GM19328 (cell line): ENCODE data around the gene DPYD.

Experiments used
- ATAC-seq: cut with Tn5 transposase; IDR thresholded peaks from one replicate; pipeline ENCODE4 v1.9.1; 2021; ENCODE audit warnings: mild to moderate bottlenecking, moderate library complexity; ENCODE audit not compliant: unreplicated experiment

DPYD gene

GRCh38 chr1:97167246-97167645 is 753.6 kb downstream of the DPYD start:
- ATAC-seq: no peak

- no peak for ATAC-seq
These were observed 754.2 kb downstream of the DPYD start for GRCh38 chr1:97166626-97167025.

- no peak for ATAC-seq
These were observed 756.6 kb downstream of the DPYD start for GRCh38 chr1:97164276-97164639.

- peak; percentile 38 for ATAC-seq
These were observed 757.1 kb downstream of the DPYD start for GRCh38 chr1:97163591-97164275.

DNA sequence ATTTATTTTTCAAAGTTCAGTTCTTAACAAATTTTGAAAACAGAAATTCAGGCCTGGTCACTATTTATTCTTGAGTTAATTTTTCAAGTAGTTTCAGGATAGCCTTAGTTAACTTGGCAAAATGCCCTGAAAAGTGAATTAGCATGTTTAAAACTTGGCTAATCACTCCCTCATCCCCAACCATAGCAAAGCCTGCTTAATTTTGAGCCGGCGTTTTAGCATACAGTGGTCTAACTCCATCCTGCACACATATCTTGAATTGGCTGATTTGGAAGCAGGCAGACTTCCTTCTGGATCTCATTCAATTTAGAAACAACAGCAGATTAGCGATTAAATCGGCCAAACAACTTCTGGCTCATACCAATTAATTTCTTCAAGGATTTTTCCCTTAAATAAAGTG is 760.0 kb downstream of the DPYD start:
- no peak for ATAC-seq

DNA sequence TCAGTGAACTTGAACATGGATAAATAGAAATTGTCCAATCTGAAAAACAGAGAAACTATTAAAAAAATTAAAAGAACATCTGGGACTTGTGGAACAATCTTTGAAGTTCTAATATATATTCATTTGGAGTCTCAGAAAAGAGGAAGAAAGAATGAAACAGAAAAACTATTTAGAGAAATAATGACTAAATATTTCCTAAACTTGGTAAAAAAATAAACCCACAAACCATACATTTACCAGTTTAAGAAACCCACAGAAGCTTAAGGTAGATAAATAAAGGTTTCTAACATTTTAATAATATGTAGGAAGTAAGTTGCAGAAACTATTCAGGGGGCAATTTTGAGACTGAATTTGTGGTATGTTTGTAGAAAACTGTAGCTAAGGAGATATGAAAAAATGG is 761.5 kb downstream of the DPYD start:
- ATAC-seq: peak; percentile 48

GRCh38 chr1:97158691-97159096 is 762.1 kb downstream of the DPYD start:
- ATAC-seq: peak; percentile 9

DNA sequence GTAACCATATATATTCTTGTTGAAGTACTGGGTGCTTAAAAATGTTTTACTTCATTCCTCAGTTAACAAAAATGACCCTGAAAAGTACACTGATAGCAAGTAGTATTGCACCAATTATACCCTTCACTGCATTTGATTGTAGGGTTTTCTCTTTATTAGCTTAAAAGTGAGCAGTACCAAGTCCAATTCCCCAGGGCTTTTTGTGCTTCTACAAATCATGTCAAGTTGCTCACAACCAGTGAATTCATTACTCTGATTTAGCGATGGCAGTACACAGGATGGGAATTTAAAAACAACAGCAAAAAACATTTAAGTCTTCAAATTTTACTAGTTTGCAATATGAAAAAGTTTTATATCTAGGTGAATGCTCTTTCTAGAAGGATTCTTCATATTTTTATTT is 762.8 kb downstream of the DPYD start:
- no peak for ATAC-seq

- no peak for ATAC-seq
These were observed 769.2 kb downstream of the DPYD start for GRCh38 chr1:97151651-97152050.

DNA sequence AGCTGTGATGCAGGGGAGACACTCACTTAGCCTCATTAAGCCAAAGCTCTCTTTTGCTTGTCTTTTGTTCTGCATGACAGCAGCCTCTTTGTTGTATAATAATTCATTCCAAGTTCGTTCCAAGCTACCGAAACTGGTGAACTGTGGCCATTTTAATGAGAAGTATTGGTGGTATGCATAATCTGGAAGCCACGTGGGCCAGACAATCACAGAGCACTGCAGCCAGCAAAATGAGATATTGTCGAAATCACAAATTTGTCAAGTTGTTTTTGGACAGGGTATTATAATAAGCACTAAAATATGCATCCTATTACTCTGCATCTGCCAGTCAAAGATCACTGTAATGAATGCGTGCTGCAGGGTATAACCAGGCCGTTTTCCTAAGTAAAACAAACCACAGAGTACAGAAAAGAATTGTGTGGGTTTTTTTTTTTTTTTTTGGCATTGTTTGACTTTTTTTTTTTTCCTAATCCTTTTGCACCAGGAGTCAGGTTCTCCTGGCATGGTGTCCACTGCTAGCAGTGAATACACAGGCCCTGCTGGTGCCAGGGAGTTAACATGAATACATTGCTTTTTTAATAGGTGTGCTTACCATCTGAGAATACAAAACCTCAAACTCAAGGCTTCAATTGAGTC is 775.4 kb downstream of the DPYD start:
- no peak for ATAC-seq

DNA sequence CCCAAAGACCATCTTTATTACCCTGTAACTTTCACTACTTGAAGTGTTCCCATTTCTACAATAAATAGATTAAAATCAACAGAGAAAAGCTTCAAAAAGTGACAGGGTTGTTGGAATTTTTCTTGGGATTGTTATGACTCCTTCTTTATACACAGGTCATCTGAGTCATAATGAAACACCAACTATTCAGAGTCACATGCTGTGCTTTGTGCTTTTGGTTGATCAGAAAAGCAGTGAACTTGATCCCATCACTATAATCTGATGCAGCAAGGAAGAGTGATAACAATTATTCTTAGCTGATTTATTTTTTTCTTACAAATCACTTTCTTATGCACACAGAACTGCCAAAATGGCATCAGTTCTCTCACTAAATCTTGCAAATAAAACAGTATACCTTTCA is 776.3 kb downstream of the DPYD start:
- ATAC-seq: no peak

DNA sequence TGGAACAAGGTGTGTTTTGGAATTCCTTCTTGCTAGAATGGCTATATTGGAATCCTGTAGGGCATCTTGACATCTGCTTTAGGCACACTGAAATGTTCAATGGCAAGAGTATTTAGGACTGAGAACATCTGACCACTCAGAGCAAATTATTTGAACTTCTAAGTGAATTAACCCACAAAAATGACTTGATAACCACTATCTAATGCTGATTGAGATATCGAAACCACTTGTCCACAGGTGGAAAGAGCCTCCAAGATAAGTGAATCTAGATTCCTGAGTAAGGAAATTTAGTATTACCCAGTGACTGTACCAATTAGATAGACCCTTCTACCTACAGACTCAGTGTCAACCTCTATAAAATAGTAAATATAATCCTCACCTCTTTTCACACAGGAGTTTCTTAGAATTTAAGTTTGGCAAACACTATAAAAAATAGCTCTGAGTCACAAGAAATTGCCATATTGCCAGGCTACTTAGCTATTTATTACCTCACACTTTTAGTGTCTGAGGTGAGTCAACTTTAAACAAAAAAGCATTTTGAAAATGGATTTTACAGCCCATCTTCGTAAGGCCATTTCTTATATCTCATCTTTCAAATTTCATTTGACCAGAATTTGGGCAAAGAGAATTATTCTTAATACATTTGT is 777.5 kb downstream of the DPYD start:
- no peak for ATAC-seq

DNA sequence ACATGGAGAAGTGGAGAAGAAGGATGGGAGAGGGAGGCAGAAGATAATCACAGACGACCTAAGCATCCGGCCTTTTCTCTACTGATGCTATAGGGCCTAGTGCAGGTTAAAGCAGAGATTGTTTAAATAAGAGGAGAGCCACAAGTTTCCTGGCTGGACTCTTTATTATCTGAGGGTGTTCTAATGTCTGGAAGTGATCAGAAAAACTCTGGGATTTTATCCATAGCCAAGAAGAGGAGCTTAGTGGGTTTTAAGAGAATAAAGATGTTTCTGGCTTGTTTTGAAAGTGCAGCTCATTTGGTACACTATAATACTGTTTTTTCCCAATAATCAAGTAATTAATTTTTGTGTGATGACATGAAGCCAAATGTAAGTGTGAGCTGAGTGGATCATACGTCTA is 780.2 kb downstream of the DPYD start:
- ATAC-seq: no peak

DNA sequence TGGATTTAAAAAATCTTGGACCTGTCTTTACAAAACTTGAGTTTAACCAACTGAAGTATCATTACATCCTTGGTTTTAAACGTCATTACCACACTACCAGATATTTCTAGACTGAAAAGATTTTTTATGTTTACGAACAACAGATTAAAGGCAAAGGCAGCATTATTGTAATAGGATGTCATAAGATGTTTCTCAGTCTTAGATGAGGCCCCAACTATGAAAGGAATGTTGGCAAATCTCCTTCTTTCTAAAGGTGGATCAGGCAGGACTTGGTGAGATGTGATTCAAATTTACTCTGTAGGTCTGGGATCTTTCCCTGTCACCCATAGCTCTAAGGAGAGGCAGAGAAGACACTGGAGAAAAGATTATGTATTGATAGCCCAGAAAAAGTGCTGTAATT is 781.3 kb downstream of the DPYD start:
- ATAC-seq: no peak

DNA sequence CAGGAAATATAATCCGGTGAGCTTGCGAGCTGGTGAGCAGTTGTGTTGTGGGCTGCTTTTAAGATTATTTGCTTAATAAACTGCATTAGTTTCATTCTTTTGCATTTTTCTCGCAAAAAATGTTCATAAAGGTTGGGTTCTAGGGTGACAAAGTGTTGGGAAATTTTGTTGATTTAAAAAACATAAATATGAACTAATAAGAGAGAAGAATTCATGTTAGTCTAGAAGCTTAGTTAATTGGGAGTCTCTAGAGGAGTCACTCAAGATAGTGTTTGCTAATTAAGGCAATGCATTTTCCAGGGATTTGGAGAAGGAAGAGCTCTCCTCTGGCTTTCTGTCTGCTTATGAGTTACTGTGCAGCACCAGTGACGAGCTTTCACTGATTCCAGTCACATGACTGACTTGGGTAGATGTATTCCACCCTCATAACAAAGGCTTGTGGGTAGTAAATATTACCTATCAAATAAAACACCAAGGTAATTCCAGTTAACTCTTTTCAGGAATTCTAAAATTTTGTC is 782.3 kb downstream of the DPYD start:
- peak; percentile 50 for ATAC-seq

DNA sequence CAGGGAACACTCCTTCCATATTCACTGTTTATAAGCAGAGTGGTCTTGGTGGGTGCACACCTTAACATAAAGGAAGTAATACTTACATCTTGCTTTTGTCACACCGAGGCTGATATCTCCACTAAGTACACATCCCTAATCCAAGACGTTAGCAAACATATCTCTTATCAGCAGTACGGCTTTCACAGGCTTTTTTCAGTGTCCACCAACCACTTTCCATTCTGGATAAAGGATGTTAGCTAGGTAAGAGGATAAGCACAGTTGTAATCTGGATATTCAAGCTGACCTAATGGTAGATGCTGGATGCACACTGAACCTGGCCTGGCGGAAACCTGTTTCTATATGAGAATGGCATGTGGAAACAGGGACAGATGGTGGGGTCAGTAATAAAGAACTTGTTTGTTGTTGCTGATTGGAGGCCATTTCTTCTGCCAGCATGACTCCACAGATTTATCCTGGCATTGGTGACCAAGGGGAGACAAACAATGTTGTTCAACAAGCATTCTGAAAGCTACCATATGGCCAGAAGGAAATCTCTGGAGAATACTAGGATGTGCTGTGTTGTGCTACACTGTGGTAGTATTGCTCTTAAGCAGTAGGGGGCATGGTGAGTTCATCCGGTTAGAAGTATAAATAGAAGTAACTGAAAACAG is 782.8 kb downstream of the DPYD start:
- peak; percentile 95 for ATAC-seq

GRCh38 chr1:97136996-97137395 is 783.8 kb downstream of the DPYD start:
- no peak for ATAC-seq

DNA sequence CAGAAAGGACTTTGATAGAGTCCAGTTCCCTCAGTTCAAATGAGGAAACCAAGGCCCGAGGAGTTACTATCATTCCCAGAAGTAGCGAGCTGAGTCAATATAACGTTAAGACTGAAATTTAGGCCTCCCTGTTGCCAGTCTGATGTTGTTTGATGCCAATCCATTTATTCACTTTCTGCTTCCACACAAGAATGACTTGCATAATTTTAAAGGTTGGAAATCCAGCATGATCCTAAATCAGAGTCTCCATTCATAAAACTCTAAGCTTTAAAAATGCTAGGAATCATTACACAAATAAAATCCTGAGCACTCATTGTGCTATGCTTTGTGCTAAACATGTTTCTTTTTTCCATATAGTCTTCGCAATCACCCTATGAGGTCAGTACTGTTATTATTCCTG is 784.9 kb downstream of the DPYD start:
- ATAC-seq: no peak

GRCh38 chr1:97128426-97128825 is 792.4 kb downstream of the DPYD start:
- no peak for ATAC-seq

DNA sequence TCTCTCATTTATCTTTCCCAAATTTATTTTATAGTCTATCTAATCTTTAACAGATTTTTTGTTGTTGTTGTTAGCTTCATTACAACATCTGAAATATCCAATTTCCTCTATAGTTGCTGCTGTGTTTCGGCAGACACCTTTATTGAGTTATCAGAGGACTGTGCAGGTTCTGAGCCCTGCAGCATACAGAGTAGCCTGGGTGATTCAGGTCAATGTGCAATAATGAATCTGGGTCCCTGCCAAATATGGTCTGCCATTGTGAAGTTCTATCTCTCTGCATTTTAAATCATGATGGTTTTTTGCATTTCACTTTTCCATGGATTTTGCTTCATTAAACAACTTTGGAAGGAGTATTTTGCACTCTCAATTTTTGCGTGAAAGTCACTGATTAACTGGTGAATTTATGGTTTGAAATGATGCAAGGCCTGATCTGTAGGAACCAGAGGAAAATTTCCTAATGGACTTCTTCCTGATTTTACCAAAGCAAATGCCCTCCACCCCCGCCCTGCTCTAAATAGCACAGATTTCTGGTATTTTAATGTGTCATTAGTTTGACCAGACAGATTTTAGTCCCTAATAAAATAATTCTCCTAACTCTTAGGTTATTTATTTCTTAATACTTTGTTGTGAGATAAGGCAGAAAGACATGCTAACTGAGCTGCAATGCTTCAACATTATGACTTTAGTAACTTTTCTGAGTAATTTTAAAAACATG is 797.0 kb downstream of the DPYD start:
- no peak for ATAC-seq

DNA sequence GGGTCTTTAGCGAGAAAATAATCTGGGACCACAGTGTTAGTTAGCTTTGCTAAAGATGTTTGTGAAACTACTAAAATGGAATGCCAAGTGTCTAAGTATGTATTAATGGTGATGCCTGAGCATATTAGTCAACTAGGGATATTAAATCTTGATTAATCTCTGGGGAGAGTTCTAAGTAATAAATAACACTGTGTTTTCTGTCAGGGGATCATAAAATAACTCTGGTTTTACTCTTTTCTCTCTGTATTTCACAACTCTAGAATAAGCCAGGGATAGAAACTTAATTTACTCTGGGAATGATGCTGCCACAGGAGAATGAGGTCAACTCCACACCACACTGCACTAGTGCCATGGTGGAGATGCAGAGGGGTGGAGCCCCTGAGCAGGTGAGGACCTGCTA is 800.0 kb downstream of the DPYD start:
- ATAC-seq: no peak
